HG03469 (cell line): ENCODE results near the gene DNMT3L.
"Not testable (repeated sequence)": the region's sequence is repeated elsewhere in the genome, so short reads cannot be mapped to it uniquely, and the experiment has no call there.

ENCODE experiments used
- ATAC-seq: cut with Tn5 transposase; IDR thresholded peaks from one replicate; pipeline ENCODE4 v1.9.1; 2021; ENCODE audit warnings: mild to moderate bottlenecking, moderate library complexity, moderate number of reproducible peaks; ENCODE audit not compliant: unreplicated experiment

DNMT3L gene

DNA sequence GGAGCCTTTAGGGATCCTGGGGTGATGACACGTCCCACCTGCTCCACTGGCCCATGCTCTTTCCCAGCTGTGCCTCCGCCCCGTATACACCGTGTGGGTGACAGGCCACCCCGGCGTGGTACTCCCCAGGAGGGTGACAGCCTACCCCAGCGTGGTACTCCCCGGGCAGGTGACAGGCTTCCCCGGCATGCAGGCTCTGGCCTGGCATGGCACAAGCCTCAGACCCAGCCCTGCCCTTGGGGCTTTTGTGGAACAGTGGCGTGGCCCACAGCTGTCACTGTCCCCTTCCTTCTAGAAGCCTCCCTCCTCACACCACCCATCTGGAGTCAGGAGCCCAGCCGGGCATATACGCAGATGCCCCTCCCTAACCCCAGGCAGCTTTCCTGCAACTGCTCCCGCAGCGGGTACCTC is 33.5 kb upstream of the DNMT3L start:
- ATAC-seq = no peak

DNA sequence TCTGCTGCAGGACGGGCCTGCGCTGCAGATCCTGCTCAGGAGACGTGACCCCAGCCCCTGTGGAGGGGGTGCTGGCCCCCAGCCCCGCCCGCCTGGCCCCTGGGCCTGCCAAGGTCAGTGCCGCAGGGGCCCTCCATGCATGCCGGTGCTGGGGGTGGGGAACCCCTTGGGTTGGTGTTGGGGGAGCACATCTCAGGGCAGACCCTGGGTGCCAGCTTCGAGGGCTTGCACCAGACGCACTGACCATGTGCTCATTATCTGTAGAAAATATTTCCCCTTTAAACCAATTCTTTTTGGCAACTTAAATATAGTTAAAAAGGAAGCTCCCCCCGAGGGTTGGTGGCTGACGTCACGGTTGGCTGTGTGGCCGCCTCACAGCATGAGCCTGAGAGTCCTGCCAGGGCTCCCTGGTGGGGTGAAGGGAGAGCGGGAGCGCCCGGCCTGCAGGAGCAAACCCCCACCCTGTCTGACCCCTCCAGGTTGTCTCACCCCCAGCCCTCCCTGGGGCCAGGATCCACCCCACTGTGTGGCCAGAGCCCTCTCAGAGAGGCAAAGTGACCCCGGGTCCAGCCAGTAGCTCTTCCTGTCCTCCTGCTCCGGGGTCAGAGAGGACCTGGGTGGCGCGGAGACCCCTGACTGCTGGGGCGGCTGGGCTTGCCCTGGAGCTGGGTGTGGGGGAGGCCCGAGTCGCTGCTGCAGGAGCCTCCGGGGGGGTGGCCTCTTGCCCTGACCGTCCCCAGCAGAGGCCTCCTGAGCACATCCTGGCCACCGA is 32.9 kb upstream of the DNMT3L start:
- no peak for ATAC-seq

DNA sequence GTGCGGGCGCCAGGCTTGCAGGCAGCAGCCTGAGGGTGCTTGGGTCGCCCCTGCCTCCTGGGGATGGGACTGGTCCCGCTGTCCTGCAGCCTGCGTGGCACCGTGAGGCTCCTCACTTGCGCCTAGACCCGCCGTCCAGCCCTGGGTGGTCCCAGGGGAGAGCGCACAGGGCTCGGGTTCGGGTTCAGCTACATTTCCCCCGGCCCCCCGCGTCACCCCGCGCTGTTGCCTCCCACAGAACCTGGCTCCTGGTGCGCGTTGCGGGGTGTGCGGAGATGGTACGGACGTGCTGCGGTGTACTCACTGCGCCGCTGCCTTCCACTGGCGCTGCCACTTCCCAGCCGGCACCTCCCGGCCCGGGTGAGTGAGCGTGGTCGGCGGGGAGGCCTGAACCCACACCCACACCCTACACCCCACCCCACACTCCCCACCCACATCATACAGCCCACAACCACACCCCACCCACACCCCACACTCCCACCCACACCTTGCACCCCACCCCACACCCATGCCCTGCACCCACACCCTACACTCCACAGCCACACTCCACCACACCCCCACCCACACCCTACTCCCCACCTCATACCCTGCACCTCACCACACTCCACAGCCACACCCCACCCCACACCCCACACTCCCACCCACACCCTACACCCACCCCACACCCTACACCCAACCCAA is 32.0 kb upstream of the DNMT3L start:
- ATAC-seq = no peak

DNA sequence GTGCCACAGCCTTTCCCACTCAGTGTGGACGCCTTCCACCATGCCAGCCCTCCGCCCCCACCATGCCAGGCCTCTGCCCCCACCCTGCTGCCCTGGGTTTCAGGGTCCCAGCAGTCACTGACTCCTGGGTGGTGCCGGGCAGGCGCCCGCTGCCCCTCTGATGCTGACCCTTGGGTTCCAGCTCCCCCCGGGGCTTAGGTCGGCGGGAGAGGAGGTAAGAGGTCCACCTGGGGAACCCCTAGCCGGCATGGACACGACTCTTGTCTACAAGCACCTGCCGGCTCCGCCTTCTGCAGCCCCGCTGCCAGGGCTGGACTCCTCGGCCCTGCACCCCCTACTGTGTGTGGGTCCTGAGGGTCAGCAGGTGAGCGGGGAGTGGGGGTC is 31.1 kb upstream of the DNMT3L start:
- no peak for ATAC-seq

DNA sequence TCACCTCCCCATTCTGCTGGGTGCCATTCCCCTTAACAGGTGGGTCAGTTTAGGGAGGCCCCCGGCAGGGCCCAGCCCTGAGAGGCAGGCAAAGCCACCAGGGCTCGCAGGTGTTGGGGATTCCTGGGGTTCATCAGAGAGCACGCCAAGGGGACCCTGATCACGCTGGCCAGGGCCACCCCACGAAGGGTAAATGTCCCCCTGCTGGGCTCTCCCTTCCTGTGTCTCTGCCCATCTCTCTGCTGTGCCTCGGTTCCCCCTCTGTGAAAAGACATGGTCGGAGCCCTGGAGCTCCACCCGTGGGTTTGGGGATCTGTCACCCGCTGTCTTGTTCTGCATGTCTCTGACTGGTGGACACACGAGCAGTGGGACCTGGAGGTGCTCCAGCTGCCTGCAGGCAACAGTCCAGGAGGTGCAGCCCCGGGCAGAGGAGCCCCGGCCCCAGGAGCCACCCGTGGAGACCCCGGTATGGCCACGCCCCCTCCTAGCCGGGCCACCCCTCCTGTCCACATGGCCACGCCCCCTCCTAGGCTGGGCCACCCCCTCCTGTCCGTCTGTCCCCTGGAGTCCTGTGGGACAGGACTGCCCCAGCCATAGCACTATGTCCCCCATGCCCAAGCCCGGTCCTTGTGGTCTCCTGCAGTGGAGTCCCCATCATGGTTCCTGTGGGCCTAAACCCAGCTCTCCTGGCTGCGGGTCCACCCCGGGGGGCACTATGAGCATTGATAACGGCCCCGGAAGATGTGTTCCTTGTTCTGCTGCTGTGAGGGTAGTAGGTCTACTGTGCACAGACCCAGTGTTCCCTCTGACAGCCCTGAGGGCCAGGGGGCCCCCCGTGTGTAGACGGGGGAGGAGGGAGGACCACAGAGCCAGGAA is 30.5 kb upstream of the DNMT3L start:
- no peak for ATAC-seq

DNA sequence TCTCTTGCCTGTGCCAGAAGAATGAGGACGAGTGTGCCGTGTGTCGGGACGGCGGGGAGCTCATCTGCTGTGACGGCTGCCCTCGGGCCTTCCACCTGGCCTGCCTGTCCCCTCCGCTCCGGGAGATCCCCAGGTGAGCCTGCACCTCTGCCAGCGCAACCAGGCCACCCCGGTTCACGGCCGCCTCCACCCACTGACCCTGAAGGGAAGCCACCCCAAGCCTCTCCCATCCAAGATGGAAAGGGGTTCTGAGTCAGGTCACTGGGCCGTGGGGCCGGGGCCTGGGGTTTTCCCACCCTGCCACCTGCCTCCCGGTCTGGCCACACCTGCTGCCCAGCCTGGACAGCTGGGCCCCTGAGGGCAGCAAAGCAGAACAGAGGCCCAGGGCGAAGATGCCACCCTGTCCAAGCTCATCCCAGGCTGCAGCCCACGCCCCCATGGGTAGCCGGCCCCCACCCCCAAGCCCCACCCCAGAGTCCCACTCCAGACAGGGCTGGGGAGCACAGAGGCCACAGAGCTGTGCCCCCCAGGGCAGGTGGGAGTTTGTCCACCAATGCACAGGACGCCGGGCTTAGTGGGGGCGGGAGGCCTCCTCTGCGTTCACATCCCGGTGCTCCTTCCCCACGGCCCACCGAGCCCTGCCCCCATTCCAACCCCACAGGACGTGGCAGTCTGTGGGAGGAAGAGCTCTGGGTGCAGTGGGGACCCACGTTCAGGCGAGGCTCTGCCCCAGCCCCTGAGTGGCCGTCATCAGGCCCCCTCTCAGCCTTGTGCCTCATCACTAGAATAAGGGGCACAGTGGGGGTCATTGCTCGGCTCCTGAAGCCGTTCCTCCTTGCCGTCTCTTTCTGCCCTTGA is 29.6 kb upstream of the DNMT3L start:
- no peak for ATAC-seq

DNA sequence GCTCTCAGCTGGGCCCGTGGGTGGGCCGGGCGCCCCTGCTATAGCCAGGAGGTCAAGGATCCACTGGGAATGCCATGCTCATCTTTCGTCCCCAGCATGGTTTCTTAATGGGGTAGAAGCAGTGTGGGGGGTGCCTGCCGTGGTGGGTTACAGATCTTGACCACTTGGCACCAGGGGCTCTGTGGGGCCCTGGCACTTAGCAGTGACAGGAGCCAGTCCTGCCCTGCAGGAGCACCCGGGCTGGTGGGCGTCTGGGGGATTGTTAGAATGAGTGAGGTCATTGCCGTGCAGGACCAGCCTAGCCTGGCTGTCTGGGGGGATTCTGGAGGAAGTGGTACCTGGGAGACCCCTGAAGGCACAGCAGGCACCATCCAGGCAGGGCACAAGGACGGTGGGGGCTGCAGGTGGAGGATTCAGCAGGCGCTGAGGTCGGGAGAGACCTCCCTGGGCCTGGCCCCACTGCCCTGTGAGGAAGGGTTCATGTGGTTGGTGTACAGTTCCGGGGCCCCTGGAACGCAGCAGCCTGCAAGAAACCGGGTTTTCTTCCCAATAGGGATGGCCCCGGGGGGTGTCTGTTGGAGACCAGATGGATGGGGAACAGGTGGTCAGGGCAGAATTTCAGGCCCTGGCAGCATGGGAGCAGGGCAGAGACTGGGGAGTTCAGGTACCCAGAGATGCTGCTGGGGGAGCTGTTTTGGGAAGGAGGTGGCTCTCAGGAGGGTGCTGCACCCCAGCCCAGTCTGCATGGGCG is 28.8 kb upstream of the DNMT3L start:
- ATAC-seq = no peak

DNA sequence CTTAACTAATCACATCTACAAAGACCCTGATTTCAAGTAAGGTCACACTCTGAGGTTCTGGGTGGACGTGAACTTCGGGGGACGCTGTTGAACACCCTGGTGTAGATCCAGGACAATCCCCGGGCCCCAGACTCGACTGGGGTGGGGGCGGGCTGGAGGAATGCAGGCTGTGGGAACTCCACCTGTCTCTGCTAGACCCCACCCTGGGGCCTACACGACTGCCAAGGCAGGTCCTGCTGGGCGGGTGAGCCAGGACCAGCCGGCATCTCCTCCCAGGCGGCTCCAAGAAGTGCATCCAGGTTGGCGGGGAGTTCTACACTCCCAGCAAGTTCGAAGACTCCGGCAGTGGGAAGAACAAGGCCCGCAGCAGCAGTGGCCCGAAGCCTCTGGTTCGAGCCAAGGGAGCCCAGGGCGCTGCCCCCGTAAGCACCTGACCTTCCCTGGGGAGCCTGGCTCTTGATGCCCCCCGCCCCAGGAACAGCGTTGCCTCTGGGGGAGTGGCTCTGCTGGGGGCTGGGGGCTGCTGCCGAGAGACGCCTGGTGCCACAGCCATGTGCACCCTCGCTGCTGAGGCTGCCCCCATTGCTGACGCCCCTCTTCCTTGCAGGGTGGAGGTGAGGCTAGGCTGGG is 27.8 kb upstream of the DNMT3L start:
- no peak for ATAC-seq

DNA sequence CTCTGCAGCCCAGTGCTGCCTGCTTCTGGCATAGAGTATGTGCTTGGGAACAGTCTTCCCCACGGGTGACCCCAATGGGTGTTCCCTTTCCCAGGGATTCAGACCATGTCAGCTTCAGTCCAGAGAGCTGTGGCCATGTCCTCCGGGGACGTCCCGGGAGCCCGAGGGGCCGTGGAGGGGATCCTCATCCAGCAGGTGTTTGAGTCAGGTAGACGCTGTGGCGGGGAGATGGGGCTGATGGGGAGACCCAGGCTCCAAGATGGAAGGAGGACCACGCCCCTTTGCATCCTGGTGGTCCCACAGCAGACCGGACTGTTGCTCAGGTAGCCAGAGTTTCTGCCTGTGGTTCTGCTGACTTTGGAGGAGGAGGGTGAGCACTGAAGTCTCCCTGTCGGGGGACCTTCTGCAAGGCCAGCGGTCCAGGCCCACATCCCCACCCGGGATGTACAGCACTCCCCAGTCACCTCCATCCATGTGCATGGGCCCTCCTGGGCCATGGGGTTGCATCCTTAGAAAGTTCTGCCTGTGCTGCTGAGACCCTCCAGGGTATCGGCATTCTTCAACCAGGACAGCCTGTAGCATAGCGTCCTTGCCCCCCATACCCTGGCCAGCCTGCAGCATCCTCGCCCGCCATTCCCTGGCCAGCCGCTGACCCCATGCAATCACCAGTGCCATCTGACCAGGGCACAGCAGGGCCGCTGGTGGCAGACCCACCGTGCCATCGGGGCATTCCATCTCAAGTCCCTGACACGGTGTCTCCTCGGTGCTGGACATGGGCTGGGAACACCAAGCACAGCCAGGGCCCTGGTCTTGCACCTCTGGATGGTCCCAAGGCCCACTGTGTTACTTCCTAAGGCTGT is 26.8 kb upstream of the DNMT3L start:
- no peak for ATAC-seq

DNA sequence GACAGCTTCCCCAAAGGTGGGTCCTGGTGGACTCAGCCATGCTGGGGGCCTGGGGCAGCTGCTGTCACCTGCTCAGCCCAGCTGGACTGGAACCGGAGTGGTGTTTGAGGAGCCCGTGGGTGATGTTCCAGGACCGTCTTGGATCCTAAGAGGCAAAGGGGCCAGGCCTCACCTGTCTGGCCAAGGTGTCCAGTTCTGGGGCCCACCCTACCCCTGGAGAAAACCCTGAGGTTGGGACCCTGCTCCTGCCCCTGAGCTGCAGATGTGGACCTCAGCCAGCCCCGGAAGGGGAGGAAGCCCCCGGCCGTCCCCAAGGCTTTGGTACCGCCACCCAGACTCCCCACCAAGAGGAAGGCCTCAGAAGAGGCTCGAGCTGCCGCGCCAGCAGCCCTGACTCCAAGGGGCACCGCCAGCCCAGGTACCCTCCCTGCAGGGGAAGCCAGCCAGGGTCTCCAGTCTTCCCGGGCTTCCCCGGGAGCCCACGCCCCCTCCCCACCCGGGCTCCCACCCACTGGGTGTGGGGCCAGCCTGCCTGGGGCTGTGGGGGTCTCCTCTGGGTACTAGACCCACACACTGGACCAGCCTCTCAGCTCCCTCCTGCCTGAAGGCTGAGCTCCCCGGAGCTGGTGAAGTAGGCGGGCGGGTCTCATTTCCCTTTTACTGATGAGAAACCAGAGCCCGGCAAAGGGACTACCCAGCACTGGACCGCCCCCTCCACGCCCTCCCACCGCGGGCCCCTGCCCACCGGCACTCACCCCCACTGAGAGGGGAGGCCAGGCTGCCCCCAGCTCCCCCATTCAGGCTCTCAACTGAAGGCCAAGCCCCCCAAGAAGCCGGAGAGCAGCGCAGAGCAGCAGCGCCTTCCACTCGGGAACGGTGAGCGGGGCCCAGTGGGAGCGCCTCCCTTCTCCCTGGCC is 25.3 kb upstream of the DNMT3L start:
- no peak for ATAC-seq

DNA sequence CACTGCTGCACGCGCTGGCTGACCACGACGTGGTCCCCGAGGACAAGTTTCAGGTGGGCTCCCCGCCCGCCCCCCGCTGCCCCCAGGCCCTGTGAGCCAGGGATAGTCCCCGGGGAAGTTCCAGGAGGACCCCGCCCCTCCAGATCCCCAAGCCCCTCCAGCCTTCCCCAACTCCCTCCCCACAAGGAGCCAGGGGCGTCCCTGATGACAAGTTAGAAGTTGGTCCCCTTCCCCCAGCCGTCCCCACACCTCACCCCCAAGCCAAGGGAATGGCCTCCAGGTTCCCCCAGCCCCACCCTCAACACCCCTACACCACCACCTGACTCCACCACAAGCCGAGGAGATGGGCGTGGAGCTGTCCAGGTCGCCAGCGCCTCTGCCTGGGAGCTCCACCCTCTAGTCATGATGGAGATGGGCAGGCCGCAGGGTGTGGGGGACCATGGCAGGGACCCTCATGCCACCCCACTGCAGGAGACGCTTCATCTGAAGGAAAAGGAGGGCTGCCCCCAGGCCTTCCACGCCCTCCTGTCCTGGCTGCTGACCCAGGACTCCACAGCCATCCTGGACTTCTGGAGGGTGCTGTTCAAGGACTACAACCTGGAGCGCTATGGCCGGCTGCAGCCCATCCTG is 24.5 kb upstream of the DNMT3L start:
- no peak for ATAC-seq

DNA sequence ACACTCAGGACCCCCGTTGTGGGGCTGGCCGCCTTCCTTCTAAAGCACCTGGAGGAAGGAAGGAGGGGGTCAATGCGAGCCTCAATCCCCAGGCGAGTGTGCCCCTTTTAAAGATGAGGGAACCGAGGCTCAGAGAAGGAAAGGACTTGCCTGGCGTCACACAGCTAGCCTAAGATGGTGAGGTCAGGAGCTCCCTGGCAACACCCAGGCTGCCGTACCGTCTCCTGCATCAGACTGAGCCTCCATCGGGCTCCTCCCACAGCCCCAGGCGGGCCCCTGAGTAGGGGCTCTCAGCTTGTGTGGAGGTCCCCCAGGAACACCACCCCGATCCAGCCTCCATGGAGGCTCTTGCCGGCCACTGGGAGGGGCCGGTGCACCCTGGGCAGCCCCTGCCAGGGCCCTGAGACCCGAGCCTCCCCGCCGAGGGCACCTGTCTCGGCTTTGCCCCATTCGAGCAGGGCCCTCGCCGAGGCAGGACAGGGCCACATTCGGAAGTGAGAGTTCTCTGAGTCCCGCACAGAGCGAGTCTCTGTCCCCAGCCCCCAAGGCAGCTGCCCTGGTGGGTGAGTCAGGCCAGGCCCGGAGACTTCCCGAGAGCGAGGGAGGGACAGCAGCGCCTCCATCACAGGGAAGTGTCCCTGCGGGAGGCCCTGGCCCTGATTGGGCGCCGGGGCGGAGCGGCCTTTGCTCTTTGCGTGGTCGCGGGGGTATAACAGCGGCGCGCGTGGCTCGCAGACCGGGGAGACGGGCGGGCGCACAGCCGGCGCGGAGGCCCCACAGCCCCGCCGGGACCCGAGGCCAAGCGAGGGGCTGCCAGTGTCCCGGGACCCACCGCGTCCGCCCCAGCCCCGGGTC is 23.7 kb upstream of the DNMT3L start, which contains the start of gene AIRE:
Gene AIRE (plus strand): TSS at position 739 of the 855 bp plus-strand sequence. CDS start 131 bp downstream, outside the sequence.
- no peak for ATAC-seq

DNA sequence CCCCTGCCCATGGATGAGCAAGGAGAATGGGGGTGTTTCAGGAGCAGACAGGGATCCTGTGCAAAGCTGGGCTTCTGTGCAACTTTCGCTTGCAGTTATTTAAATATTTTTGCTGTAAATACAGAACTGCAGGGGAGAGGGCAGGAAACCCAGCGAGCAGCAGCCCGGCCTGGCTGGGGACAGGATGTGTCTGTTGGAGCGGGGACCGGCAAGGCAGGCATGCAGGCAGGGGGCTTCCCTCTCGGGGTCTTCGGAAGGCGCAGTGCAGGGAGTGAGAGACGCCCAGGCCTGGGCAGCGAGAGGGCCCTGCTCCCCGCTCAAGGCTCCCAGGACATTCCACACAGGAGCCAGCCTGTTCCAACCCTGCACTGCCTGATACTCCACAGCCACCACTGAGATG is 22.3 kb upstream of the DNMT3L start:
- ATAC-seq = no peak

DNA sequence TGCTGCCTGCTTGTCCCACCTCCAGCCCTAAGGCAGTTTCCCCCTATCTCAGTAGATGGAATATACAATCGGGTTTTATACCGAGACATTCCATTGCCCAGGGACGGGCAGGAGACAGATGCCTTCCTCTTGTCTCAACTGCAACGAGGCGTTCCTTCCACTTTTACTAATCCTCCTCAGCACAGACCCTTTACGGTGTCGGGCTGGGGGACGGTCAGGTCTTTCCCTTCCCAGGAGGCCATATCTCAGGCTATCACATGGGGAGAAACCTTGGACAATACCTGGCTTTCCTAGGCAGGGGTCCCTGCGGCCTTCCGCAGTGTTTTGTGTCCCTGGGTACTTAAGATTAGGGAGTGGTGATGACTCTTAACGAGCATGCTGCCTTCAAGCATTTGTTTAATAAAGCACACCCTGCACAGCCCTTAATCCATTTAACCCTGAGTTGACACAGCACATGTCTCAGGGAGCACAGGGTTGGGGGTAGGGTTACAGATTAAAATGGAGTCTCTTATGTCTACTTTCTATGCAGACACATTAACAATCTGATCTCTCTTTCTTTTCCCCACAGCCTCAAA is 21.6 kb upstream of the DNMT3L start:
- not testable (repeated sequence) for ATAC-seq

DNA sequence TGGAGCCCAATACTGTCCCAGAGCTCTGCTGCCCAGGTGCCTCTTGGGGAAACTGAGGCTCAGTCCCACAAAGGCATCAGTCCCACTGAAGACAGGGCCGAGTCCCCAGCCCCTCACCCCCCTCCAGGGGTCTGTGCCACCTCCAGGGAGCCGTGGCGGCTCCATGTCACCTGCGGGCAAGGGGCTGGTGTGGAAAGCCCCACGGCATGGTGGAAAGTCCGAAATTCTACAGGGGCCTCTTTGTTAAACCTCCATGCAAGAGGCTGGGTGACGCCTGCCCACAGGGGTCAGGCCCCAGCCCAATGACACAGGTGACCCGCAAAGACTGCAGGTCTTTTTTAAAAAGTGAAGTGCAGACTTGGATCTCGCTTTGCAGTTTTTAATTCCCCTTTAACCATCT is 20.7 kb upstream of the DNMT3L start:
- ATAC-seq = no peak

DNA sequence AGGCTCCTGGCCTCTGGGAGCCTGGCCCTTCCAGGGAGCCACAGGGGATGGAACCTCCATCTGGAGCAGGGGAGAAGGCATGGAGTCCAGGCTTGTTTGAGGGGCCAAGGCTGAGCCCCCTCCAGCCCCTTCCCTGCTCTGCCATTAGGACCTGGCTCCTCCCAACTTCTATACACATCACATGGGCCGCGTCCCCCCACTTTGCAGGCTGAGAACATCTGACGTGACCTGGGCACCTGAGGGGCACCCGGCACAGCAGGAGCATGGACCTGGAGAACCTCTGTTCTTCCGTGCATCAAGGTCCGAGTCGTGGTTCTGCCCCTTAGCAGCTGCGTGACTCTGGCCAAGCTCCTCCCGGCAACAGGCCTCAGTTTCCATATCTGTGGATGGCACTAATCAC is 20.1 kb upstream of the DNMT3L start:
- ATAC-seq = no peak
